ENCODE results near the gene DCDC1. TPM values are rescaled to one million over a fixed set of nuclear protein-coding genes. Genes with fewer than 3 reads are reported as not detected.

Gene DCDC1
- total RNA-seq, 1 experiment from 2014 or later: 0.58 TPM

GRCh38 chr11:31096191-31096805 lies 273.2 kb downstream of the DCDC1 start:
- BruUV-seq (replicated peaks): no TSS peak
- Histone ChIP-seq H3K9me3 (ENCODE audit: low read depth, low read length, poor library complexity, severe bottlenecking) (no peaks in the 10 kb centered on the region), H3K27me3 (replicated peaks; ENCODE audit: insufficient read depth, low read depth, low read length, poor library complexity) (peaks cover 23% of the 10 kb centered on the region), H3K4me3 (ENCODE audit: low read depth, low read length, poor library complexity, severe bottlenecking) (no peak overlapping the region), H3K36me3 (ENCODE audit: insufficient read depth, low read length, poor library complexity, severe bottlenecking) (no peaks in the 10 kb centered on the region), H3K27ac (ENCODE audit: low read depth, low read length, poor library complexity, severe bottlenecking) (no peak overlapping the region), H3K4me1 (ENCODE audit: insufficient read depth, low read length, poor library complexity, severe bottlenecking) (no peaks in the 10 kb centered on the region)
- ChIA-PET POLR2A (ENCODE audit: low non-redundant PET) (no interaction called here), CTCF (no interaction called here)
- intact Hi-C loops (cut with micrococcal nuclease; ENCODE audit: unreplicated experiment): no loop called here
- TF ChIP-seq EZH2 (IDR thresholded peaks at IDR 0.05; ENCODE audit: borderline replicate concordance, low read depth, low read length, poor library complexity, severe bottlenecking) (no peak), CTCF (conservative IDR thresholded peaks at IDR 0.05; ENCODE audit: low read depth, low read length) (no peak)
- no peak for DNase-seq (ENCODE audit: low spot score)

GRCh38 chr11:31092638-31093037 lies 276.9 kb downstream of the DCDC1 start:
- ChIA-PET POLR2A (ENCODE audit: low non-redundant PET) (no interaction called here), CTCF (no interaction called here)

GRCh38 chr11:31089117-31089516 lies 280.4 kb downstream of the DCDC1 start:
- intact Hi-C loops (cut with micrococcal nuclease; ENCODE audit: unreplicated experiment): no loop called here
- POLR2A ChIA-PET (ENCODE audit: low non-redundant PET): no interaction called here
- no peak for DNase-seq (ENCODE audit: low spot score)
- no TSS peak for BruUV-seq (replicated peaks)
- peaks cover 24% of the 10 kb centered on the region for H3K9me3 ChIP-seq (ENCODE audit: low read depth, low read length, poor library complexity, severe bottlenecking)
- TF ChIP-seq CTCF (conservative IDR thresholded peaks at IDR 0.05; ENCODE audit: low read depth, low read length) (no peak), EZH2 (IDR thresholded peaks at IDR 0.05; ENCODE audit: borderline replicate concordance, low read depth, low read length, poor library complexity, severe bottlenecking) (no peak)
- peaks cover 17% of the 10 kb centered on the region for H3K27me3 ChIP-seq (replicated peaks; ENCODE audit: insufficient read depth, low read depth, low read length, poor library complexity)
- no peak overlapping the region for H3K4me3 ChIP-seq (ENCODE audit: low read depth, low read length, poor library complexity, severe bottlenecking)
- H3K27ac ChIP-seq (ENCODE audit: low read depth, low read length, poor library complexity, severe bottlenecking): no peak overlapping the region
- CTCF ChIA-PET: no interaction called here
- no peaks in the 10 kb centered on the region for H3K36me3 ChIP-seq (ENCODE audit: insufficient read depth, low read length, poor library complexity, severe bottlenecking)
- H3K4me1 ChIP-seq (ENCODE audit: insufficient read depth, low read length, poor library complexity, severe bottlenecking): no peaks in the 10 kb centered on the region

More at GRCh38 chr11:31092638-31093037, 276.9 kb downstream of the DCDC1 start:
- no peak for TF ChIP-seq EZH2 (IDR thresholded peaks at IDR 0.05; ENCODE audit: borderline replicate concordance, low read depth, low read length, poor library complexity, severe bottlenecking)
- no peak for TF ChIP-seq CTCF (conservative IDR thresholded peaks at IDR 0.05; ENCODE audit: low read depth, low read length)
- H3K27ac ChIP-seq (ENCODE audit: low read depth, low read length, poor library complexity, severe bottlenecking): no peak overlapping the region
- H3K36me3 ChIP-seq (ENCODE audit: insufficient read depth, low read length, poor library complexity, severe bottlenecking): no peaks in the 10 kb centered on the region
- H3K4me1 ChIP-seq (ENCODE audit: insufficient read depth, low read length, poor library complexity, severe bottlenecking): no peaks in the 10 kb centered on the region
- intact Hi-C loops (cut with micrococcal nuclease; ENCODE audit: unreplicated experiment): no loop called here
- no TSS peak for BruUV-seq (replicated peaks)
- H3K27me3 ChIP-seq (replicated peaks; ENCODE audit: insufficient read depth, low read depth, low read length, poor library complexity): peaks cover 8% of the 10 kb centered on the region
- H3K4me3 ChIP-seq (ENCODE audit: low read depth, low read length, poor library complexity, severe bottlenecking): no peak overlapping the region
- H3K9me3 ChIP-seq (ENCODE audit: low read depth, low read length, poor library complexity, severe bottlenecking): peaks cover 24% of the 10 kb centered on the region
- no peak for DNase-seq (ENCODE audit: low spot score)

Data from A673 (cell line).